H9 (cell line): ENCODE data around the gene NRG3. TPM values are rescaled to one million over a fixed set of nuclear protein-coding genes. Genes with fewer than 3 reads are reported as not detected.

Experiments
- DNase-seq: peaks from one replicate; pipeline ENCODE4 v3.0.0-alpha.2; 2017
- H2AFZ ChIP-seq: one replicate; pipeline ENCODE4 v1.6.1; 2013; ENCODE audit warnings: mild to moderate bottlenecking, low read length, control low read depth, moderate library complexity
- H2AK5ac ChIP-seq: 2 replicates; pipeline ENCODE4 v1.6.1; 2013; ENCODE audit warnings: low read length, control low read depth, mixed read lengths; ENCODE audit not compliant: insufficient read length
- H2BK120ac ChIP-seq: one replicate; pipeline ENCODE4 v1.6.1; 2013; ENCODE audit warnings: low read depth, mild to moderate bottlenecking, low read length, control low read depth, inconsistent platforms; ENCODE audit not compliant: poor library complexity, severe bottlenecking
- H2BK12ac ChIP-seq: 2 replicates; pipeline ENCODE4 v1.6.1; 2013; ENCODE audit warnings: low read length, control low read depth, mixed read lengths, low read depth; ENCODE audit not compliant: insufficient read length
- H2BK15ac ChIP-seq: 2 replicates; pipeline ENCODE4 v1.6.1; 2013; ENCODE audit warnings: low read depth, low read length, control low read depth
- H2BK20ac ChIP-seq: one replicate; pipeline ENCODE4 v1.6.1; 2013; ENCODE audit warnings: low read depth, mild to moderate bottlenecking, low read length, control low read depth, inconsistent platforms; ENCODE audit not compliant: poor library complexity, severe bottlenecking
- H2BK5ac ChIP-seq: 2 replicates; pipeline ENCODE4 v1.6.1; 2013; ENCODE audit warnings: low read length, control low read depth, mixed read lengths; ENCODE audit not compliant: insufficient read length
- H3K14ac ChIP-seq: 2 replicates; pipeline ENCODE4 v1.6.1; 2013; ENCODE audit warnings: low read length, control low read depth; ENCODE audit not compliant: insufficient read depth
- H3K18ac ChIP-seq: 2 replicates; pipeline ENCODE4 v1.6.1; 2013; ENCODE audit warnings: low read depth, mild to moderate bottlenecking, mixed read lengths, low read length, control low read depth; ENCODE audit not compliant: insufficient read length
- H3K23ac ChIP-seq: 2 replicates; pipeline ENCODE4 v1.6.1; 2013; ENCODE audit warnings: low read length, control low read depth, mixed read lengths, low read depth; ENCODE audit not compliant: insufficient read length
- H3K23me2 ChIP-seq: 2 replicates; pipeline ENCODE4 v1.6.1; 2013; ENCODE audit warnings: low read depth, mild to moderate bottlenecking, mixed read lengths, low read length, control low read depth; ENCODE audit not compliant: insufficient read length, poor library complexity, severe bottlenecking
- H3K27ac ChIP-seq: 2 replicates; pipeline ENCODE4 v1.5.1; 2013; ENCODE audit warnings: low read length, control low read depth, mixed read lengths, low read depth; ENCODE audit not compliant: insufficient read length
- H3K27me3 ChIP-seq: 2 replicates; pipeline ENCODE4 v1.6.1; 2013; ENCODE audit warnings: low read length, control low read depth, inconsistent platforms; ENCODE audit not compliant: insufficient read depth
- H3K4ac ChIP-seq: 2 replicates; pipeline ENCODE4 v1.6.1; 2013; ENCODE audit warnings: low read depth, mild to moderate bottlenecking, control low read depth, inconsistent platforms, low read length, moderate library complexity
- H3K4me1 ChIP-seq: 2 replicates; pipeline ENCODE4 v1.6.1; 2013; ENCODE audit warnings: low read length, control low read depth, inconsistent platforms; ENCODE audit not compliant: insufficient read depth
- H3K4me2 ChIP-seq: 2 replicates; pipeline ENCODE4 v1.6.1; 2013; ENCODE audit warnings: low read length, control low read depth, mixed read lengths; ENCODE audit not compliant: insufficient read length, insufficient read depth
- H3K56ac ChIP-seq: 2 replicates; pipeline ENCODE4 v1.6.1; 2013; ENCODE audit warnings: low read depth, mild to moderate bottlenecking, mixed read lengths, low read length, control low read depth; ENCODE audit not compliant: insufficient read length
- H3K79me1 ChIP-seq: 2 replicates; pipeline ENCODE4 v1.6.1; 2013; ENCODE audit warnings: low read depth, mild to moderate bottlenecking, moderate library complexity, low read length, control low read depth, inconsistent platforms; ENCODE audit not compliant: insufficient read depth, poor library complexity, severe bottlenecking
- H3K79me2 ChIP-seq: 2 replicates; pipeline ENCODE4 v1.6.1; 2013; ENCODE audit warnings: low read length, control low read depth, inconsistent platforms; ENCODE audit not compliant: insufficient read depth
- H3K9ac ChIP-seq: 2 replicates; pipeline ENCODE4 v1.6.1; 2013; ENCODE audit warnings: low read length, control low read depth, mixed read lengths; ENCODE audit not compliant: insufficient read length; ENCODE audit errors: extremely low read depth
- H3K9me3 ChIP-seq: one replicate; pipeline ENCODE4 v1.6.1; 2013; ENCODE audit warnings: low read depth, low read length, inconsistent platforms; ENCODE audit not compliant: control insufficient read depth
- H3T11ph ChIP-seq: one replicate; pipeline ENCODE4 v1.6.1; 2013; ENCODE audit warnings: mild to moderate bottlenecking, low read length, control low read depth, inconsistent platforms
- H4K20me1 ChIP-seq: one replicate; pipeline ENCODE4 v1.6.1; 2013; ENCODE audit not compliant: control insufficient read depth, insufficient read length, insufficient read depth
- H4K5ac ChIP-seq: 2 replicates; pipeline ENCODE4 v1.6.1; 2013; ENCODE audit warnings: low read depth, mild to moderate bottlenecking, mixed read lengths, low read length, control low read depth; ENCODE audit not compliant: insufficient read length
- H4K8ac ChIP-seq: replicated peaks from 2 replicates; pipeline ENCODE4 v1.6.1; 2013; ENCODE audit warnings: low read length, control low read depth, mixed read lengths, low read depth; ENCODE audit not compliant: insufficient read length
- H4K91ac ChIP-seq: 2 replicates; pipeline ENCODE4 v1.6.1; 2013; ENCODE audit warnings: low read depth, mild to moderate bottlenecking, moderate library complexity, mixed read lengths, low read length, control low read depth; ENCODE audit not compliant: insufficient read length
- H3K27ac Mint-ChIP-seq, 3 experiments: 2 replicates in 2 of 3; 3 replicates in 1 of 3; pipeline ENCODE4 v1.8.0; 2020 to 2021; ENCODE audit warnings: mixed read lengths in 3 of 3, mild to moderate bottlenecking in 1 of 3, moderate library complexity in 1 of 3
- H3K27me3 Mint-ChIP-seq: 2 replicates; pipeline ENCODE4 v1.8.0; 2021; ENCODE audit warnings: low read depth, mild to moderate bottlenecking, moderate library complexity, mixed read lengths
- H3K36me3 Mint-ChIP-seq, 3 experiments: 2 replicates in 2 of 3; 3 replicates in 1 of 3; pipeline ENCODE4 v1.8.0; 2020 to 2021; ENCODE audit warnings: low read depth in 3 of 3, mixed read lengths in 3 of 3; ENCODE audit not compliant: insufficient read depth in 1 of 3
- H3K4me1 Mint-ChIP-seq, 2 experiments: 2 replicates each; pipeline ENCODE4 v1.8.0; 2020; ENCODE audit warnings: mixed read lengths in 2 of 2
- H3K4me3 Mint-ChIP-seq, 2 experiments: 2 replicates in 1 of 2; 3 replicates in 1 of 2; pipeline ENCODE4 v1.8.0; 2020 to 2021; ENCODE audit warnings: mild to moderate bottlenecking in 2 of 2, mixed read lengths in 2 of 2, moderate library complexity in 1 of 2
- H3K9me3 Mint-ChIP-seq, 2 experiments: 2 replicates in 1 of 2; 3 replicates in 1 of 2; pipeline ENCODE4 v1.8.0; 2020; ENCODE audit warnings: mild to moderate bottlenecking in 2 of 2, mixed read lengths in 2 of 2, moderate library complexity in 1 of 2
- WGBS: extraction: QIAGEN DNeasy Blood & Tissue Kit; methylation state at CpG from one replicate; pipeline ENCODE4 v1.1.7; 2013; ENCODE audit warnings: missing lambda C conversion rate, low lambda C conversion rate, mixed read lengths; ENCODE audit not compliant: insufficient read length; ENCODE audit errors: extremely low coverage; 5-methylcytosine and 5-hydroxymethylcytosine counted together
- total RNA-seq: library from RNA; stranded (reverse); gene quantifications from 2 replicates; pipeline ENCODE4 v1.2.1, GENCODE V29; 2021
- TF ChIP-seq, protein P1 (sequence below): fragments of 200-600 bp; sonication (generic); conservative IDR thresholded peaks from 3 replicates; pipeline ENCODE4 v1.8.0; 2021; ENCODE audit warnings: antibody characterized with exemption, mild to moderate bottlenecking

Gene NRG3
- total RNA-seq, 1 experiment from 2014 or later = 1.6 TPM

DNA sequence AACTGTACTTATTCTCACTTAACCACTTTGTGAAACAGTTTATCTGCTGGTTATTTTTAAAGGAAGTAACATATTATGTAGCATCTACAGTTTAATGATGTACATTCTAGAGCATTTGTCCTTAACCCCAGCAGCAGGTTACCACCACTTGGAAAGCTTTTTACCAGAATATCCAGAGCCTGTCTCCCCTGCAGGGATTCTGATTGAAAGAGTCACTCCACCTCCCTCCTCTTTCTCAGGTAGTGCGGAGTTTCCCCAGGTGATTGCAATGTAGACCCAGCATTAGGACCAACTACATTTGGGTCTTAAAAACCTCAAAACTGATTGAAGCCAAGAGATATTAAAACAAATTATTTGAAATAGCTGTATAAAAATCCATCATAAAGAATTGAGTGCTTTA, 53.1 kb downstream of the NRG3 start:
- H4K5ac ChIP-seq = no peak overlapping the region
- H3K4me1 Mint-ChIP-seq = peaks cover 0 to 8% of the 10 kb centered on the region in 2 experiments; a peak in 2 of 4 replicates
- H2BK12ac ChIP-seq = no peak overlapping the region
- H2AK5ac ChIP-seq = no peak overlapping the region
- H2AFZ ChIP-seq = no peak overlapping the region
- no peaks in the 10 kb centered on the region for H3K4me1 ChIP-seq
- no peaks in the 10 kb centered on the region for H3K36me3 Mint-ChIP-seq
- no peak overlapping the region for H3T11ph ChIP-seq
- H3K79me1 ChIP-seq = no peaks in the 10 kb centered on the region
- H4K91ac ChIP-seq = no peak overlapping the region
- H3K4me2 ChIP-seq = no peak overlapping the region
- H2BK20ac ChIP-seq = no peak overlapping the region
- H3K23me2 ChIP-seq = no peaks in the 10 kb centered on the region
- H3K4me3 Mint-ChIP-seq = no peak overlapping the region
- no peak overlapping the region for H3K18ac ChIP-seq
- H3K56ac ChIP-seq = no peak overlapping the region
- DNase-seq = no peak
- H3K27me3 Mint-ChIP-seq = no peaks in the 10 kb centered on the region; the same call in 1 of the 2 replicates
- WGBS = no CpG with 5 or more reads among the region's 1 CpG
- H3K4ac ChIP-seq = no peak overlapping the region
- no peak overlapping the region for H3K23ac ChIP-seq
- no peak overlapping the region for H3K27ac Mint-ChIP-seq
- H3K9me3 ChIP-seq = no peaks in the 10 kb centered on the region
- H3K9me3 Mint-ChIP-seq = peaks cover 0 to 2% of the 10 kb centered on the region in 2 experiments; a peak in 1 of 5 replicates
- H2BK120ac ChIP-seq = no peak overlapping the region
- TF ChIP-seq, protein P1, sequence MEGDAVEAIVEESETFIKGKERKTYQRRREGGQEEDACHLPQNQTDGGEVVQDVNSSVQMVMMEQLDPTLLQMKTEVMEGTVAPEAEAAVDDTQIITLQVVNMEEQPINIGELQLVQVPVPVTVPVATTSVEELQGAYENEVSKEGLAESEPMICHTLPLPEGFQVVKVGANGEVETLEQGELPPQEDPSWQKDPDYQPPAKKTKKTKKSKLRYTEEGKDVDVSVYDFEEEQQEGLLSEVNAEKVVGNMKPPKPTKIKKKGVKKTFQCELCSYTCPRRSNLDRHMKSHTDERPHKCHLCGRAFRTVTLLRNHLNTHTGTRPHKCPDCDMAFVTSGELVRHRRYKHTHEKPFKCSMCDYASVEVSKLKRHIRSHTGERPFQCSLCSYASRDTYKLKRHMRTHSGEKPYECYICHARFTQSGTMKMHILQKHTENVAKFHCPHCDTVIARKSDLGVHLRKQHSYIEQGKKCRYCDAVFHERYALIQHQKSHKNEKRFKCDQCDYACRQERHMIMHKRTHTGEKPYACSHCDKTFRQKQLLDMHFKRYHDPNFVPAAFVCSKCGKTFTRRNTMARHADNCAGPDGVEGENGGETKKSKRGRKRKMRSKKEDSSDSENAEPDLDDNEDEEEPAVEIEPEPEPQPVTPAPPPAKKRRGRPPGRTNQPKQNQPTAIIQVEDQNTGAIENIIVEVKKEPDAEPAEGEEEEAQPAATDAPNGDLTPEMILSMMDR = no peak
- no peak overlapping the region for H2BK5ac ChIP-seq
- no peak overlapping the region for H2BK15ac ChIP-seq
- H4K8ac ChIP-seq = no peak overlapping the region
- H4K20me1 ChIP-seq = no peaks in the 10 kb centered on the region
- H3K27ac ChIP-seq = no peak overlapping the region
- no peak overlapping the region for H3K9ac ChIP-seq
- H3K79me2 ChIP-seq = no peaks in the 10 kb centered on the region
- H3K14ac ChIP-seq = no peak overlapping the region
- H3K27me3 ChIP-seq = no peaks in the 10 kb centered on the region
